Liver (tissue), 9 donors: ENCODE measurements around the gene SMIM10L2A. TPM values are rescaled to one million over a fixed set of nuclear protein-coding genes. Genes with fewer than 3 reads are reported as not detected.

Source experiments
- DNase-seq: peaks from one replicate; pipeline ENCODE4 v3.0.0-alpha.2; 2017; ENCODE audit warnings: low spot score
- H3K27ac ChIP-seq, 2 donors: one replicate each; pipeline ENCODE4 v1.7.0; 2013; ENCODE audit warnings: inconsistent platforms in 2 of 2, low read length in 2 of 2, control low read depth in 1 of 2, low read depth in 1 of 2, mild to moderate bottlenecking in 1 of 2
- H3K27me3 ChIP-seq, 4 donors: one replicate each; pipeline versions ENCODE4 v1.6.1 to v1.7.0; 2013; ENCODE audit warnings: low read length in 3 of 4, inconsistent platforms in 1 of 4, mild to moderate bottlenecking in 1 of 4, moderate library complexity in 1 of 4; ENCODE audit not compliant: control insufficient read depth in 4 of 4, insufficient read depth in 4 of 4
- H3K36me3 ChIP-seq, 4 donors: one replicate each; pipeline versions ENCODE4 v1.6.1 to v1.7.0; 2013; ENCODE audit warnings: low read length in 3 of 4, mild to moderate bottlenecking in 3 of 4, low read depth in 1 of 4, moderate library complexity in 1 of 4; ENCODE audit not compliant: control insufficient read depth in 4 of 4, insufficient read depth in 3 of 4
- H3K4me1 ChIP-seq, 4 donors: one replicate each; pipeline versions ENCODE4 v1.6.1 to v1.7.0; 2013; ENCODE audit warnings: low read length in 3 of 4, mild to moderate bottlenecking in 3 of 4, moderate library complexity in 1 of 4; ENCODE audit not compliant: control insufficient read depth in 4 of 4, insufficient read depth in 4 of 4
- H3K4me3 ChIP-seq, 3 donors: one replicate each; pipeline versions ENCODE4 v1.6.1 to v1.7.0; 2013; ENCODE audit warnings: low read length in 3 of 3, control low read depth in 1 of 3, low read depth in 1 of 3, mild to moderate bottlenecking in 1 of 3
- H3K9ac ChIP-seq, 2 donors: one replicate each; pipeline ENCODE4 v1.7.0; 2013; ENCODE audit warnings: low read length in 2 of 2, mild to moderate bottlenecking in 2 of 2, moderate library complexity in 2 of 2, control low read depth in 1 of 2, low read depth in 1 of 2
- H3K9me3 ChIP-seq, 4 donors: one replicate each; pipeline versions ENCODE4 v1.6.1 to v1.7.0; 2013; ENCODE audit warnings: low read length in 3 of 4; ENCODE audit not compliant: control insufficient read depth in 4 of 4
- ATF3 ChIP-seq: IDR thresholded peaks from 2 replicates; pipeline ENCODE4 v1.6.1; 2016; ENCODE audit warnings: antibody characterized with exemption
- CTCF ChIP-seq: fragments of 150-350 bp; IDR thresholded peaks from 2 replicates; pipeline ENCODE4 v1.5.1; 2017; ENCODE audit warnings: improper control_type of control experiment, low read depth, low read length; ENCODE audit not compliant: missing input control
- EGR1 ChIP-seq, 2 donors: IDR thresholded peaks; 2 replicates each; pipeline ENCODE4 v1.6.1; 2016 to 2018; ENCODE audit warnings: antibody characterized with exemption in 2 of 2, low read depth in 2 of 2
- FOXA2 ChIP-seq: IDR thresholded peaks from 2 replicates; pipeline ENCODE4 v1.6.1; 2016; ENCODE audit warnings: antibody characterized with exemption
- GABPA ChIP-seq, 2 donors: IDR thresholded peaks in 1 of 2; conservative IDR thresholded peaks in 1 of 2; 2 replicates each; pipeline ENCODE4 v1.6.1; 2016; ENCODE audit warnings: antibody characterized with exemption in 2 of 2, mild to moderate bottlenecking in 1 of 2, moderate library complexity in 1 of 2
- HNF4A ChIP-seq, 2 donors: conservative IDR thresholded peaks; 2 replicates each; pipeline ENCODE4 v1.6.1; 2016; ENCODE audit warnings: antibody characterized with exemption in 2 of 2, mild to moderate bottlenecking in 2 of 2
- JUND ChIP-seq, 2 donors: IDR thresholded peaks; 2 replicates each; pipeline ENCODE4 v1.6.1; 2016; ENCODE audit warnings: antibody characterized with exemption in 2 of 2
- MAX ChIP-seq: IDR thresholded peaks from 2 replicates; pipeline ENCODE4 v1.6.1; 2016; ENCODE audit warnings: antibody characterized with exemption
- NR2F2 ChIP-seq: IDR thresholded peaks from 2 replicates; pipeline ENCODE4 v1.6.1; 2016; ENCODE audit warnings: antibody characterized with exemption
- RAD21 ChIP-seq, 2 donors: IDR thresholded peaks; 2 replicates each; pipeline ENCODE4 v1.6.1; 2016; ENCODE audit warnings: antibody characterized with exemption in 2 of 2, mild to moderate bottlenecking in 2 of 2
- REST ChIP-seq: IDR thresholded peaks from 2 replicates; pipeline ENCODE4 v1.6.1; 2016; ENCODE audit warnings: antibody characterized with exemption, mild to moderate bottlenecking
- RXRA ChIP-seq, 2 donors: IDR thresholded peaks; 2 replicates each; pipeline ENCODE4 v1.6.1; 2017 to 2018; ENCODE audit warnings: antibody characterized with exemption in 2 of 2, mild to moderate bottlenecking in 1 of 2
- SP1 ChIP-seq: IDR thresholded peaks from 2 replicates; pipeline ENCODE4 v1.6.1; 2018; ENCODE audit warnings: antibody characterized with exemption, mild to moderate bottlenecking
- TAF1 ChIP-seq: conservative IDR thresholded peaks from 2 replicates; pipeline ENCODE4 v1.6.1; 2016; ENCODE audit warnings: antibody characterized with exemption, mild to moderate bottlenecking
- YY1 ChIP-seq: IDR thresholded peaks from 2 replicates; pipeline ENCODE4 v1.6.1; 2016; ENCODE audit warnings: antibody characterized with exemption, mild to moderate bottlenecking
- ZBTB33 ChIP-seq: IDR thresholded peaks from 2 replicates; pipeline ENCODE4 v1.6.1; 2016; ENCODE audit warnings: antibody characterized with exemption
- WGBS: extraction: QIAGEN DNeasy Blood & Tissue Kit; methylation state at CpG from one replicate; pipeline ENCODE4 v1.1.7; 2013; 5-methylcytosine and 5-hydroxymethylcytosine counted together
- polyA plus RNA-seq, 2 donors: library from polyadenylated mRNA; stranded (reverse) in 1 of 2; unstranded in 1 of 2; fragments of 200-250 nt in 1 of 2; fragments of >200 nt in 1 of 2; fragmentation: Nextera tagmentation in 1 of 2; extraction: Ambion mirVana in 1 of 2; gene quantifications; one replicate each; pipeline versions ENCODE4 v1.2.1 to v1.2.3, GENCODE V29; 2013 to 2015
- total RNA-seq, 2 donors: library from RNA; depleted of rRNA; stranded (reverse); fragments of >200 nt; gene quantifications; one replicate each; pipeline ENCODE4 v1.2.3, GENCODE V29; 2014
- donor health status: healthy.
- donor health status: healthy.
- donor health status: healthy.
- donor health status: healthy.
- donor health status: healthy.

Gene SMIM10L2A
- total and polyA plus RNA-seq, 4 donors = 0.07 to 0.98 (median 0.13) TPM

GRCh38 chrX:135436966-135437866 is 15.5 kb downstream of the SMIM10L2A start:
- H3K4me1 ChIP-seq = no peaks in the 10 kb centered on the region
- H3K36me3 ChIP-seq = no peaks in the 10 kb centered on the region
- H3K4me3 ChIP-seq = no peak overlapping the region
- no peak overlapping the region for H3K27ac ChIP-seq
- no peak for DNase-seq
- 93% methylated on average over 49 of the region's 49 CpGs for WGBS
- H3K9ac ChIP-seq = no peak overlapping the region
- TF ChIP-seq HNF4A (conservative IDR thresholded peaks at IDR 0.05) (no peak), SP1 (no peak), YY1 (no peak), CTCF (no peak), RAD21 (IDR thresholded peaks at IDR 0.05) (no peak), GABPA (IDR thresholded peaks at IDR 0.05 in 1 of 2, conservative IDR thresholded peaks at IDR 0.05 in 1 of 2) (no peak), NR2F2 (no peak), JUND (IDR thresholded peaks at IDR 0.05) (no peak), ZBTB33 (no peak), EGR1 (IDR thresholded peaks at IDR 0.05; ENCODE audit: low read depth in 2 of 2) (no peak), TAF1 (no peak), ATF3 (no peak), RXRA (IDR thresholded peaks at IDR 0.05) (no peak), MAX (no peak), FOXA2 (no peak), REST (no peak)
- H3K9me3 ChIP-seq = no peaks in the 10 kb centered on the region
- H3K27me3 ChIP-seq = no peaks in the 10 kb centered on the region
